Glomerular visceral epithelial cell (primary cell): Measurements from ENCODE around the gene NCAPD3.
A peak's percentile ranks its signal among the peaks of the same experiment; 100 is the strongest.

Source experiments
- DNase-seq: peaks from one replicate; pipeline ENCODE4 v3.0.0-alpha.2; 2016; ENCODE audit errors: extremely low spot score

NCAPD3 gene

DNA sequence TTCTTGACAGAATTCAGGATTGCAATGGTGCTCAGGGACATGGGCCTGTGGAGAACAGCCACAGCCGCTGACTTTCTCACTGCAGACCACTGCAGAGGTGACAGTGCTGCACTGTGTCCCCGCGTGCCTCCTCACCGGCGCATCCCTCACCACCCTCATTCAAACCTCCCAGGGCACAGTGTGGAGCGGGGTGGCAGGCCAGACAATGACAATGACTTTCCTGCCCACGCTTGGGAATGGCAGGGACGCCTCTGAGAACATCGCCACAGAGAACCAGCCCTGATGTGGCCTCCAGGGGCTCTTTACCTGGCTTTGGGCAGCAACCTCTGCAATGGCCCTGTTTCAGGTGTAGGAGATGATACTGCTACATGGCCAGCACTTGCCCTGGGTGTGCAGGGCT lies 65.7 kb downstream of the NCAPD3 start:
- no peak for DNase-seq

DNA sequence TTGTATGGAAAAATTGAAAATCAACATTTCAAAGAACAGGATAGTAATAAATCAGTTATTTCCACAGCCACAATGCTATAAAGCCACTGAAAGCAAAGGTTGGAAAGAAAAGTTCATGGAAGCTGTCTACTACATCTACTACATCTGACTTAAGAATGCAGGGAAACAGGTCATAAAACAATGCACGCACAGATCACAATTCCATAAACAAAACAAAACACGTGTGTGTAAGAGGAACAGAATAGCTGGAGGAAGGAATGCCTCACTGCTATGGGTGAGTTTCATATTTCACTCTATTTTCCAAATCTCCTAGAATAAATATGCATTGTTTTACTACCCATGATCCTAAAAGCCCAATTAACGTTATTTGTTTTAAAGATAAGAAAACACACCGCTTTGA lies 66.3 kb downstream of the NCAPD3 start:
- no peak for DNase-seq

DNA sequence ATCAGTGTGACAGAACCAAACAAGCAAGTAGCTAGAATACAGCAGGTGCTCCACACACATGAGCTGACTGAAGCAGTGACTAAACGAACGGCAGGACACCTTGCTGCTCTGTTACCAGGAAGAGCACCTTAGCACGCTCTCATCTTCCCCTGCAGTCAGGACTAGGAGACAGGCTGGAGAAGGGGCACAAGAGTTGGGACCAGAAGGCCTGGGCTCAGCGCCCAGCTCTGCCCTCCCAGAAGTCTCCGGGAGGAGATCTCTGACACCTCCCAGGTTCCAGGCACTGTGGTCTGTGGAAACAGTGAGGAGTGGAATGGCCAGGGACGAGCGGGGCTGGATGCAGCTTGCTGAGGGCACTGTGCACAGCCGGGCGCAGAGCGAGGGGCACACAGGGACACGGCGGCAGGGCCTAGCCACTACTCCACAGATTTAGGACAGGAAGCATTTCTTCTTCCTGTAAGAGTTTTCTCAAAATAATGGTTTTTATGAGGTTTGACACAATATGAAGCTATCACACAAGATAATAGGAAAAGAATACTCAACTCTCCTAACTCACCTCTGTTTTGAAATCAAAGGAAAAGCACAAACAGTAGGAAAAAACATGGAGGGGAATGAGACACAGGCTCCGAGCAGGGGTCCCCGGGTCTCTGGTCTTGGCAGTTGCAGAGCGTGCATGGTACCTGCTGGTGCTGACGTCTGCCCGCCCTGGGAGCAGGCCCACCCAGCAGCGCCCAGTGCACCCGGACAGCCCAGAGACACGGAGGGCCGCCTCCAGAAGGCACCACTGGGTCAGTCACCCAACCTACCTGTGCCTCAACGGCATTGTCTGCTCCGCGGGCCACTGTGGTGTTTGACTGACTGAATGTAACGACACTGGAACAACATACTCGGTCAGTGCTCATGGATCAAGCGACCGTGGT lies 67.6 kb downstream of the NCAPD3 start:
- DNase-seq: no peak

DNA sequence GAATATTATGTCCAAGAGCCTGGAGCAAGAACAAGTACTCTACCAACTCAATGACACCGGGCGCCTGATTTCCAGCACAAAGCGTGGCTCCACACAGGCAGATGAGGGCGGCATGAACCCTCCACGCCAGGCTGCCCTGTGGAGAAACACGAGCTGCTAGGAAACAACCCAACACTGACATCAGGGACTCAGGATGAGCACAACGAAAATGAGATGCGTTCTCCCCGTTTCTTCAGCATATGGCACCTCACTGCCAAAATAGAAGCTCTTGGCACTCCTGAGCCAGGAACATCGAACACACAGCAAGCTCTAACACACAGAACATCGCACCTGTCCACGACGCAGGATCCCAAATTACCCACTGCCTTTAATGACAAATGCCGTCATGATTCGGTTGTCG lies 68.3 kb downstream of the NCAPD3 start:
- no peak for DNase-seq

DNA sequence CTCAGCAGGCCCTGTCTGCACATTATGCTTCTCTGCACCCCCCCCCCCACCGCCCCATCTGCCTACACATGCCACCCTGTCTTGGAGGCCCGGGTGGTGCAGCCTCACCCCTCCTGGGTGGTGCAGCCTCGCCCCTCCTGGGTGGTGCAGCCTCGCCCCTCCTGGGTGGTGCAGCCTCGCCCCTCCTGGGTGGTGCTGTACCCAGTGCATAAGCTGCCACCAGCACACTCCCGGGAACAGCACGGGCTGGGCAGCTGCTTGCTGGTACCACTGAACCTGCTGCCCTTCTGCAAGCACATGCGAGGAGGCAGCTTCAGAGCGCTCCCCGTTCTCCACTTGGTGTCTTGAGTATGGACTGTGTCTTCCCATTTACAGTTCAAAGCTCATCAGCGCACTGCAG lies 69.3 kb downstream of the NCAPD3 start:
- DNase-seq: no peak

DNA sequence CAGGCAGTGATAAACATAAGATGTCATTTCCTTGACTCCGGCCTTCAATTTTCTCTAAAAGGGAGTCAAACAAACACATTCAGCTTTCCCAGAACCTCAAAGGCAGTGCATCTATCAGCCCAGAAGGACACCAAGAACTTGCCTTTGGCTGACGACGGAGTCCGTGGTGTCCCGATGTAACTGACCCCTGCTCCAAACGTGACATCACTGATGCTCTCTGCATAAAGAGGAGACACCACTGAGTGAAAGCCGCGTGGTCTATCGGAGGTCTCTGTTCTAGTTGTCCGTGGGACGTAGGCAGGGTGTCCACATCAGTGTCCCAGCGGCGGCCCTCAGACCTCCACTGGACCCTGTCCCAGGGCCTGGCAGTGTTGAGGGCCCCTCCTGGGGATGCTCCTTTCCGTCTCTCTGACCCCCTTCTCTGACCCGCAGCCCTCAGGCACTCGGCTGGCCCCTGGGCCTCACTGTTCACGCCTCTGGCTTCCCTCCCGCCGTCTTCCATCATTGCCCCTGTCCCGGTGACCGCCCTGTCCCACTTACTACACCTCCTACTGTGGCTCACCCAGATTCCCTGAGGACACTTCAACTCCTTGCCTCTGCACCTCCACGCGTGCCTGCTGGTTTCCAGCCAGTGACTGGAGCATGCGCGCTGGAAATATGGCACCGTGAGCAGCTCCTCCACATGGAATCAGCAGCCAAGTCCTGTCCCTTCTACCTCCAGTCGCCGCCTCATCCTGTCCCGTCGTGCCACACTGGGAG lies 70.4 kb downstream of the NCAPD3 start:
- DNase-seq: no peak

DNA sequence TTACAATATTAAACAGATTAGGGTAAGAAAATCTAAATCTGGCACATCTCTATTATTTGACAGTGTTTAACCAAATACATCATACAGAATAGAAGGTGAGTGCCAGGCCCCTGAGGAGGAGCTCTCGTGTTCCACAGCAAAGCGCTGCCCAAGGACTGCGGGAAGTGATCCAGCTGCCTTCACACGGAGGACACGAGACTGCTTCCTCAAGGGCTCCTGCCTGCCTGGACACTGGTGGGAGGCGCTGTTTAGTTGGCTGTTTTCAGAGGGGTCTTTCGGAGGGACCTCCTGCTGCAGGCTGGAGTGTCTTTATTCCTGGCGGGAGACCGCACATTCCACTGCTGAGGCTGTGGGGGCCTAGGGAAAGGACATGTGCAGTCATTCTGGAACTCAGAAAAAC lies 71.1 kb downstream of the NCAPD3 start:
- DNase-seq: no peak

DNA sequence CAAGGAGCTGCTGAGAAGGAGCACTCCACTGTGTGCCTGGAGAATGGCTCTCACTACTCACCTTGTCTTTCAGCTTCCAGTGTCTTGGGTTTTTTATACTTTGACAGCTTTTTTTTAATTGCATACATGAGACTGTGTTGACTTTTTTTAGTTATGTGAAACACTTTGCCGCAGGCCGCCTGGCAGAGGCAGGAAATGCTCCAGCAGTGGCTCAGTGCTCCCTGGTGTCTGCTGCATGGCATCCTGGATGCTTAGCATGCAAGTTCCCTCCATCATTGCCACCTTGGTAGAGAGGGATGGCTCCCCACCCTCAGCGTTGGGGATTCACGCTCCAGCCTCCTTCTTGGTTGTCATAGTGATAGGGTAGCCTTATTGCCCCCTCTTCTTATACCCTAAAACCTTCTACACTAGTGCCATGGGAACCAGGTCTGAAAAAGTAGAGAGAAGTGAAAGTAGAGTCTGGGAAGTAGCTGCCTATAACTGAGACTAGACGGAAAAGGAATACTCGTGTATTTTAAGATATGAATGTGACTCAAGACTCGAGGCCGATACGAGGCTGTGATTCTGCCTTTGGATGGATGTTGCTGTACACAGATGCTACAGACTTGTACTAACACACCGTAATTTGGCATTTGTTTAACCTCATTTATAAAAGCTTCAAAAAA lies 72.6 kb downstream of the NCAPD3 start:
- DNase-seq: no peak

DNA sequence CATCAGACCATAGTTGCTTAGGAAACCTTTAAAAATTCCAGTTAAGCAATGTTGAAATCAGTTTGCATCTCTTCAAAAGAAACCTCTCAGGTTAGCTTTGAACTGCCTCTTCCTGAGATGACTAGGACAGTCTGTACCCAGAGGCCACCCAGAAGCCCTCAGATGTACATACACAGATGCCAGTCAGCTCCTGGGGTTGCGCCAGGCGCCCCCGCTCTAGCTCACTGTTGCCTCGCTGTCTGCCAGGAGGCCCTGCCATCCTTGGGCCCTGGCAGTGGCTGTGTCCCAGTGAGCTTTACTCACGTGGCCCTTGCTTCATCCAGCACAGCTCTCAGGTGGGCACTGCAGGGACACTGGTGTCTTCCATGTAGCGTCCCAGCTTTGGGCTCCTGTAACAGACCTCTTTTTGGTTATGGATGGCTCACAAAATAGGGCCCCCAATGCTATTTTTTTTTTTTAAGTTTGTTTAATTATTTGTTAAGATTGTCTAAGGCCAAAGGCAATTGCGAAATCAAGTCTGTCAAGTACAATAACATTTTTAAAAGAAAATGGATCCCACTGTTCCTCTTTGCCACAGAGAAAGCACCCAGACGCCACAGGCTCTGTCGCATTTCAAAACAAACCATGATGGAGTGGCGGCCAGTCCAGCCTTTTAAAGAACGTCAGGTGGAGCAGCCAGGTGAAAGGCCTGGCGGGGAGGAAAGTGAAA lies 73.4 kb downstream of the NCAPD3 start:
- DNase-seq: no peak

DNA sequence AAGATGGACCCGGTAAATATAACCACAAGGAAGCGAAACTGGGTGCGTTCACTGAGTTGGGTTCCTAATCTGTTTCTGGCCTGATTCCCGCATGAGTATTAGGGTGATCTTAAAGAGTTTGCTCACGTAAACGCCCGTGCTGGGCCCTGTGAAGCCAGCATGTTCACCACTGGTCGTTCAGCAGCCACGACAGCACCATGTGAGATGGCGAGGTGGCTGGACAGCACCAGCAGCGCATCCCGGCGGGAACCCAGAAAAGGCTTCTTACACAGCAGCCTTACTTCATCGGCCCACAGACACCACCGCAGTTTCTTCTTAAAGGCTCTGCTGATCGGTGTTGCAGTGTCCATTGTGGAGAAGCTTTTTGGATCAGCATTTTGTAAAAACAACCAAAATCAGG lies 74.4 kb downstream of the NCAPD3 start:
- DNase-seq: no peak

DNA sequence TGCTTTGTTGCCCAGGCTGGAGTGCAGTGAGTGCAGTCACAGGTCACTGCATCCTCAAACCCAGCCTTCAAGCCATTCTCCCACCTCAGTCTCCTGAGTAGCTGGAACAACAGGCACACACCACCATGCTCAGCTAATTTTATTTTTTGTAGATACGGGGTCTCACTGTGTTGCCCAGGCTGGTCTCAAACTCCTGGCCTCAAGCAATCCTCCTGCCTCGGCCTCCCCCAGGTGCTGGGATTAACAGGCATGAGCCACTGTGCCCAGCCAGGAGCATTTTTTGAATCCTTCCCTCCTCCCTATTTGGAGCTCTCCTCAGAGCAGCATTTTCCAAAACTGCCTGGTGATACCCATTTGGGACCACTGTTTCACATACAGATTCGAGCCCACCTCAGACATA lies 77.2 kb downstream of the NCAPD3 start:
- no peak for DNase-seq

DNA sequence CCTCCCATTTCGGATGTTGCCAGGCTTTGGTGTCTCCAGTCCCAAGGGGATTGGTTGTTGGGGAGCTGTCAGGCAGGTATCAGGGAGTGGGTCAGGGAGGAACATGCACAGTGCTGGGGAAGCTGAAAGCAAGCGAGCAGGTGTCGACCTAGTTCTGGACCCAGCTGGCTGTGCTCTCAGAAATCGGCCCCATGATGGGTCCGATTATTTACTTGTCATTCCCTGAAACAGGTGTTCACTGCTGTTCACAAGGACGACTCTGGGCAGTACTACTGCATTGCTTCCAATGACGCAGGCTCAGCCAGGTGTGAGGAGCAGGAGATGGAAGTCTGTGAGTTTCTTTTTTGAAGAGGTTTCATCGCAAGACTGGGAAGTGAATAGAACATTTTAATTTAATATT lies 78.1 kb downstream of the NCAPD3 start:
- DNase-seq: no peak

DNA sequence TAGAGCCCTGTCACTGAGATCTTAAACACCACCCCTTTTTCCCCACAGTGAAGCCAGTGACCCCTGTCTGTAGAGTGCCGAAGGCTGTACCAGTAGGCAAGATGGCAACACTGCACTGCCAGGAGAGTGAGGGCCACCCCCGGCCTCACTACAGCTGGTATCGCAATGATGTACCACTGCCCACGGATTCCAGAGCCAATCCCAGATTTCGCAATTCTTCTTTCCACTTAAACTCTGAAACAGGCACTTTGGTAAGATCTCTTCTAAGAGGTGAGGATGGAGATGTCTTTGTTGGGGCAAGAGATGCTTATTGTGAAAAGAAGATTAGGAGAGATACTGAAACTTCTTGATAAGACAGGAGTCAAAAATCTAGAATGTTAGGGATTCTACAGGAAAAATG lies 79.0 kb downstream of the NCAPD3 start:
- no peak for DNase-seq

DNA sequence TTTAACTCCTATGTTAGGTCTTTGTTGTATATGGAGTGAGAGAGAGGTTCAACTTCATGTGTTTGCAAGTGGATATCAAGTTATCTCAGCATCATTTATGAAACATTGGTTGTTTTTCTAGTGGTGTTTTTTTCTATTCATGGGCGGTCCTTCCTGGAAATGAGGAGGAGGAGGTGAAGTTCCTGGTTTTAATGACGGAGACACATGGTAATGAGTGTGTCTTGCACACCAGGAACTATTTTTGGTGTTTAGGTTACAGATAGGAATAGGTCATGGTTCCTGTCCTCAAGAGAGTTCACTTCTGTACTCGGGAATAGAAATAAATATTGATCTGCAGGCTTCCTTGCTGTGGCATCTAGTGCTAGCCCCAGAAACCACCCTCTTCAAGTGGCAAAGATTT lies 80.0 kb downstream of the NCAPD3 start:
- DNase-seq: no peak

DNA sequence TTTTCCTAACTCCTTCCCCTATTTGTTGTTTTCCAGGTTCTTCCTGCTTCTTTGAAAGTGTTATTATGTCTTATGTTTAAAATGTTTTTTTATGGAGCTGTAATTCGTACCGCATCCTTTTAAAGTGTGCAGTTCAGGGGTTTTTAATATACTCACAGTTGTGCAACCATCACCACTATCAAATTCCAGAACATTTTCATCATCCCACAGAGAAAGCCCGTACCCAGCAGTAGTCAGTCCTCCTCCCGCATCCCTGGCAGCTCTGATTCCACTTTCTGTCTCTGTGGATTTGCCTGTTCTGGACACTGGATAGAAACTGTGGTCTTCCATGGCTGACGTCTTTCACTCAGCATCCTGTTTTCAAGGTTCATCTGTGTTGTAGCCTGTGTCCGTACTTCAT lies 81.2 kb downstream of the NCAPD3 start:
- no peak for DNase-seq

DNA sequence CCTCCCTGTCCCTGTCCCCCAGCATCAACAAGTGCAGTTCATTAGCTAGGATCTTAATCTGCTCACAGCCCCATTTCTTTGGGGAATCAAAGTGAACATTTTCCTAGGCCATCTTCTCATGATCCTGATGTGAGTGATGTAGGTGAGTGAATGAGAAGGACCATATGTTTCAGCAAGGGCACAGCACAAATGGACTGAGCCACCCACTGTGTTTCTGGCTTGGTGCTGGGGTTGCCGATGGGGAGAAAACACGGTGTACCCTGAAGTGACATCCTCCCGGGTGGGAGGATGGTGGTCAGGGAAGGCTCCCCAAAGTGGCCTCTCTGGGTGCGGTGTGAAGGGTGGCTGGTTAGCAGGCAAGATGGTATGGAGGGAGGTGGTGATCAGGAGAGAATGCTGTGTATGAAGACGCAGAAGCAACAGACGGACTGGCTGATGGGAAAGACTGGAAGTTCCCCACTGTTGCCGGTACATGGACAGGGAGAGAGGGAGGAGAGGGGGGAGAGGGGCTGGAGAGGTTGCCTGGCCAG lies 82.7 kb downstream of the NCAPD3 start:
- DNase-seq: no peak

DNA sequence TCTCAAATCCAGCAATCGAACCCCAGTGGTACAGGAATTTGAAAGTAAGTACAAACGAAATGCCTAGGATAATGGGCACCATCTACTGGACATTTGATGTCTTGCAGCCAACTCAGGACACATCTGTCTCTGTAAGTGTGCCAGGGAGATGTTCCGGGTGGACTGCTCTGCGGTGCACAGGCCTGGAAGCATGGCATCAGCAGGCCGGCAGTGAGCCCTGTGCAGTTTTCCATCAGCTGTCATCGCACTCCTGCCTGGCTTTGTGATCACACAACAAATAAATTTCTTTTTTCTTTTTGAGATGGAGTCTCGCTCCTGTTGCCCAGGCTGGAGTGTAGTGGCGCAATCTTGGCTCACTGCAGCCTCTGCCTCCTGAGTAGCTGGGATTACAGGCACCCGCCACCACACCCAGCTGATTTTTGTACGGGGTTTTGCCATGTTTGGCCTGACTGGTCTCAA lies 83.9 kb downstream of the NCAPD3 start:
- peak; percentile 51 for DNase-seq

DNA sequence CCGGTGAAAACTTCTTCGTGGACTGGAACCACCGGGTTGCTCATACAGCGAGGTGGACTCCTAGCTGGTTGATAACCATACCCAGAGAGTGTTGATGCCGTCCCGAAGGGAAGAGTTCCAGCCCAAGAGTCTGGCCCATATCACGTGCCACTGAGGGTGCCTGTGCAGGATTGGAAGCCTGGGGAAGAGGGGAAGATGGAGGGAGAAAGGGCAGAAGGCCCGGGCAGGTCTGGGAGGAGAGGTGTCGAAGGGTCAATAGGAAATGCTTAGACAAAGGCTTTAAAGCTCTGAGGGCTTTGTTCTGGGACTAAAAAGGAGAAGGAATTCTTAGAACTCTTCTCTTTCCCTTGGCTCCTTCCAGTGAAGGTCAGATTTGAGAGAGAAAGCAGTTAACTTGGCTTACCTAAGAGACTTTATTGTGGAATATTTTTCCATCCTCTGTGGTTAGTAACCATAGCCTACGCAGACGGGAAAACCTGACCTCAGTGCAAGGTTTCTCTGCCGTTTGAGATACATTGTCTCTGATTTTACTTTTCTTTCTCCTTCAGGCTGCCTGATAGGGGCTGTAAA lies 84.4 kb downstream of the NCAPD3 start:
- no peak for DNase-seq

DNA sequence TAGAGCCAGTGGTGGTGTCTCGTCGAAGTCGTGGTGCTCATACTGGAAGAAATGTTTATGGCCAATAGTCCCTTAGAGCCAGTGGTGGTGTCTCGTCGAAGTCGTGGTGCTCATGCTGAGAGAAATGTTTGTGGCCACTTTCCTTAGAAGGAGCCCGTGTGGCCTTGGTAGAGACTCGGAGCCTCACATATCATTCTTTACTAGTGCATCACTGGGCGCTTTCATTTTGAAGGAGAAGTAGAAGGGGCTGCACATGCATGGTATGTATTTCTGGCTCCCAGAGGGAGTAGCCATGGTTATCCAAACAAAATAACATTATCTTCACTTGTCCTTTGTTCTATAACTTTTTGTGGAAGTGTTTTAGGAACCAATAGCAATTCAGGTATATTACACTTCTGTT lies 85.4 kb downstream of the NCAPD3 start:
- DNase-seq: no peak

DNA sequence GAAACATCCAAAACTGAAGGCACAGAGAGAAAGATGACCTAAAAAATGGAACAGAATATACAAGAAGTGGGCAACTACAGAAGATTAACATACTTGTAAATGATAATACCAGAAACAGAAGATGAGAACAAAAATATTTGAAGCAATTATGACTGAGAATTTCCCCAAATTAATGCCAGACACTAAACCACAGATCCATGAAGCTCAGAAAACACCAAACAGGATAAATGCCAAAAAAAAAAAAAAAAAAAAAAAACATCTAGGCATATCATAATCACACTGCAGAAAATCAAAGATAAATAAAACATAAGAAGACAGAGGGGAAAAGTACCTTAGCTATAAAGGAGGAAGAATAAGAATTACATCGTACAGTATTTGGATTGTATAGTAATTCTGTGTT lies 89.6 kb downstream of the NCAPD3 start:
- no peak for DNase-seq

DNA sequence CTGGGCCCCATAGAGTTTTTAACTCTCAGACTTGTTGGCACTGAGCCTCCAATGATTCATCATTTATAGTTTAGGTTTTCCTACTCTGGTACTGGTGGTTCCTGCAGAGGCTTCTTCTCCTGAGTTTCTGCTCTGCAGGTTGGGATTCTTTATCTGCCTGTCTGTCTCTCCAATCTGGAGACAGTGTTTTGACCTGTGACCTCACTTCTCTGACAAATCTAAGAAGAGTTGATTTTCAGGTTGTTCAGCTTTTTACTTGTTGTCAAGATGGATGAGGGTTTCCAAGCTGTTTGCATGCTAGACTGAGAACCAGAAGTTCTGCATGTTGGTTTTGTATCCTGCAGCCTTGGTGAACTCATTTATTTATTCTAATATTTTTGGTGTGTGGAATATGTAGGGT lies 91.0 kb downstream of the NCAPD3 start:
- DNase-seq: no peak
